Lower leg skin (tissue), 4 donors: ENCODE results near the gene RAD51B. TPM values are rescaled to one million over a fixed set of nuclear protein-coding genes. Genes with fewer than 3 reads are reported as not detected.
A peak's percentile ranks its signal among the peaks of the same experiment; 100 is the strongest.

ENCODE experiments used
- DNase-seq, 2 donors: peaks; one replicate each; pipeline ENCODE4 v3.0.0-alpha.2; 2019; ENCODE audit warnings: low spot score in 2 of 2
- H3K4me3 ChIP-seq: fragments of 200-600 bp; sonication (generic); 2 replicates; pipeline ENCODE4 v1.5.1; 2017; ENCODE audit warnings: mild to moderate bottlenecking, low read depth; ENCODE audit not compliant: poor library complexity, severe bottlenecking
- POLR2A ChIP-seq, 2 donors: fragments of 450-650 bp; IDR thresholded peaks; one replicate each; pipeline ENCODE4 v1.6.1; 2016 to 2017; ENCODE audit warnings: antibody characterized with exemption in 2 of 2, mild to moderate bottlenecking in 1 of 2, moderate library complexity in 1 of 2
- whole genome bisulfite sequencing, 2 donors: methylation state at CpG; one replicate each; pipeline ENCODE4 v1.1.5; 2018; 5-methylcytosine and 5-hydroxymethylcytosine counted together
- intact Hi-C: fragments of 100-400 bp; cut with DNase I; formaldehyde crosslinking; loops from one replicate; pipeline ENCODE4 v1.15.0; 2023; ENCODE audit warnings: low total_unique reads
- total RNA-seq, 4 donors: library from RNA; depleted of rRNA; stranded (reverse); fragments of >200 nt; gene quantifications; one replicate each; pipeline ENCODE4 v1.1.0, GENCODE V29; 2016
- TF ChIP-seq, protein P1 (sequence below), 3 donors: fragments of 450-650 bp; IDR thresholded peaks; one replicate each; pipeline ENCODE4 v1.5.1; 2016; ENCODE audit warnings: antibody characterized with exemption in 3 of 3, mild to moderate bottlenecking in 3 of 3, moderate library complexity in 2 of 3

Gene RAD51B
- total RNA-seq, 4 donors from 2014 or later: 6.1 to 27.2 (median 13.6) TPM

DNA sequence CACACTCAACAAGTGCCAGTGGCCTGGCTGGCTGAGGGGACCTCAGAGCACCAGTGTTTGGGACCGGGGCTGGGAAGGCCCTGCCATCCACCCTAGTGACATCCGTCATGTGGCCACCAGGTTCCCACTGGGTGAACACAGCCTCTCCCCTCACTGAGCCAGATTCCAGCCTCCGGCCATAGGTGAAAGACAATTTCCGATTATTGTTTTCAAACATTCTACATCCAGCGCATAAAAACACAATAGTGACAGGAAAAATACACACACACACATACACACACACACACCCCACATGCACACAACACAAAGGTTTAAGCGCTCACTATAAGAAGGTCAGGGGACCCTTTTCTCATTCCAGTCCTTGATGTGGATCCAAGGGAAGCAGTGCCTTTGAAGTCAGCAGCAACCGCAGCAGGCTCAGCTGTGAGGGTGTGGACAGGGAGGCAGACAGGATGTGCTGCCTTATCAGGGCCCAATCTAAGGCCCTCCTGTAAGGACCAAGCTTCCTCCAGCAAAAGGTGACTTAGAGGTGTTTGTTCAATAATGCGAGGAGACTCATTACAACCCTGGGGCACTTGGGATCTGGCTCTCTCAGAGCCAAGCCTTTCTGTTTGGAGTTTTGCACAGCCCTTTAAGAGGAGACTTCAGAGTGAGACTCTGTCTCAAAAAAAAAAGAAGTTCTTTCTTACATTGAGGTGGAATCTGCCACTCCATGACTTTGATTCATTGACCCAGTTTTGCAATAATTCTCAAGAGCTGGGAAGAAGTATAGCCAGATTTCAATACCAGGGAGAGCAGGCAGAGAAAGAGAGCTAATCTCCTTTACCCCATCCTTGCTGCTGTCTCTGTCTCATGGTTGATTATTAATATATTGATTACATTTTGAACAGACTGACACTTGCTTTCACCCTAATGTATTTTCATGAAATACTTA, 745.5 kb downstream of the RAD51B start:
- peak in 1 of 2 donors; percentile 81 for DNase-seq
- TF ChIP-seq, protein P1, sequence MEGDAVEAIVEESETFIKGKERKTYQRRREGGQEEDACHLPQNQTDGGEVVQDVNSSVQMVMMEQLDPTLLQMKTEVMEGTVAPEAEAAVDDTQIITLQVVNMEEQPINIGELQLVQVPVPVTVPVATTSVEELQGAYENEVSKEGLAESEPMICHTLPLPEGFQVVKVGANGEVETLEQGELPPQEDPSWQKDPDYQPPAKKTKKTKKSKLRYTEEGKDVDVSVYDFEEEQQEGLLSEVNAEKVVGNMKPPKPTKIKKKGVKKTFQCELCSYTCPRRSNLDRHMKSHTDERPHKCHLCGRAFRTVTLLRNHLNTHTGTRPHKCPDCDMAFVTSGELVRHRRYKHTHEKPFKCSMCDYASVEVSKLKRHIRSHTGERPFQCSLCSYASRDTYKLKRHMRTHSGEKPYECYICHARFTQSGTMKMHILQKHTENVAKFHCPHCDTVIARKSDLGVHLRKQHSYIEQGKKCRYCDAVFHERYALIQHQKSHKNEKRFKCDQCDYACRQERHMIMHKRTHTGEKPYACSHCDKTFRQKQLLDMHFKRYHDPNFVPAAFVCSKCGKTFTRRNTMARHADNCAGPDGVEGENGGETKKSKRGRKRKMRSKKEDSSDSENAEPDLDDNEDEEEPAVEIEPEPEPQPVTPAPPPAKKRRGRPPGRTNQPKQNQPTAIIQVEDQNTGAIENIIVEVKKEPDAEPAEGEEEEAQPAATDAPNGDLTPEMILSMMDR (IDR thresholded peaks at IDR 0.05): no peak
- TF ChIP-seq POLR2A (IDR thresholded peaks at IDR 0.05): no peak
- 76% methylated on average over 8 of the region's 8 CpGs for WGBS, 2 donors
- H3K4me3 ChIP-seq: no peak overlapping the region
- intact Hi-C loops: no loop called here

DNA sequence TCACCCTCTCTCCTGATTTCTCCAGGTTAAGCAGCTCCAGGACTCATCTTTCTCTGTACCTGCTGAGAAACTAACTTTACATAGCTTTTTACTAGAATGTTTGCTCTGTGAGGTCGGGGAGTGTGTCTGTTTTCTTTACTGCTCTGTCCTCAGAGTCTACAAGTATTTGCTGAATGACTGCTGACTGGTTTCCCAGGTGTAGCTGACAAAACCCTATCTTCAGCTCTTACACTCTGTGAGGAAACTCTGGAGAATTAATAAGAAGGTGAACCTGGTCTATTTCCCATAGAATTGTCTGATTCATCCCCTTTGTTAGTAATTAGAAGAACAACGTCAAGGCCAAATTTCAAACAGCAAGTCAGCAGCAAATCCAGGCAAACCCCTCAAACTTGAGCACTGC, 746.5 kb downstream of the RAD51B start:
- WGBS, 2 donors: 56 to 63% methylated on average over 2 of the region's 2 CpGs
- intact Hi-C loops: no loop called here
- DNase-seq: no peak
- no peak for TF ChIP-seq POLR2A (IDR thresholded peaks at IDR 0.05)
- TF ChIP-seq, protein P1 (IDR thresholded peaks at IDR 0.05): no peak
- no peak overlapping the region for H3K4me3 ChIP-seq

DNA sequence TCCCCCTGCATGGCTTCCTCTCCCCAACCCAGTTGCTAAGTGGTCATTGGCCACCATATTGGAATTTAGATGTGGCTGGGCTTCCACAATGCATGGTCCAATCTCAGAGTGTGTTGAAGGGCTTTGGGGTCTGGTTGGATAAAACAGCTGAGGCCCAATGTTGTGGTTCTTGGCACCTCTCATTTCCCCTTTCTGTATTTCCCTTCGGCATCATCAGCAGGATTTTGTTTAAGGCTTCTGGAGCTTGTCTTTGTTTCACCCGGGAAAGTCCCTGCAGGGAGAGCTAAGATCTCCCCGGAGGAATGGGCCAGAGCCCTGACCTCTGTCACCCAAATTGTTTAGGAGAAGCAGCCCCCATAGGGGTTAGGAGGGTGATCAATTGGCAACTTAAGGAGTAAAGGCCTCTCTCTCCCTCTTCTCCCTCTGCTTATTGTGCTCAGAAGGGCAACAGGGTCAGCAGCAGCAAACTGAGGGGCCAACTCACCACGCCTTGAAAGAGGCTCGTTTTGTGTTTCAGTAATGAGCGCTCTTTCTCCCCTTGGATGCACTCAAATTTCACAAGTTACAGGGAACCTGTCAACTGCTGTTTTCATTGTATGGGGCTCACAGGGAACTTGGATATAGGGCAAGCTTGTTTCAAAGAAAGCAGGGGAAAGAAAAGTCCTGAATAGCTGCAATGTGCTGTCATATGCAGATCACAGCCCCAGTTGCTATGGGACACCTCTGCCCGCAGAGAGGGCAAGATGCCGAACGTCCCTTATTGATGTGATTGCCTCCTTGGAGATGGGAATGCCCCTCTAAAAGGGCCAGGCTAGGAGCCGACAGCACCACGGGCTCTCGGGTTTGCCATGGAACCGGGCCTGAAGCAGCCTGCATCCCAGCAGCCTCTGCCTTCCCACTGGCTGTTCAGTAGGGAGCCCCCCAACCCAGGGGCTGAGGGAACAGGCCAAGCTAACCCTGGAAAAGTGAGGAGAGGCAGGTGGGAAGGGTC, 749.6 kb downstream of the RAD51B start:
- H3K4me3 ChIP-seq: no peak overlapping the region
- TF ChIP-seq, protein P1 (IDR thresholded peaks at IDR 0.05): no peak
- TF ChIP-seq POLR2A (IDR thresholded peaks at IDR 0.05): no peak
- no peak for DNase-seq
- intact Hi-C loops: no loop called here
- 81 to 88% methylated on average over 13 of the region's 13 CpGs for WGBS, 2 donors

DNA sequence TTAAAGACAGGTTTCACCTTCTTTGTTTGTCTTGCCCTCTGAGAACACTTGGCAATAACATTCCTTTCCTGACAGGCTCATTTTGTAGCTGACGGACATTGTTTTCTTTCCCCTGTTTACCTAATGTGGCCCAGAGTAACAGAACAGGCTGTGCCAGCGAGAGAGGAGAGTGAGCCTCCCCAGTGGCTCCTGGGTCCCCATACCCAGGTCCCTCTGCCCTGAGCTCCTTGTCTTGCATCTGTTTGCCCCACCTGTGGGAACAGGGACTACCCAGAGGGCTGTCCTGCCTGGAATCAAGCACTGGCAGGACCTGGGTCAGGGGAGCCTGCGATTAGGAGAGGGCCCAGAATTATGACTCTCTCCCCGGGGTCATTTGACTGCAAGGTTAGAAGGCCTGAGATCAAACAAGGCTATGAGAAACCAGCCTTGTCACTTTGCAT, 750.4 kb downstream of the RAD51B start:
- no peak overlapping the region for H3K4me3 ChIP-seq
- TF ChIP-seq, protein P1 (IDR thresholded peaks at IDR 0.05): no peak
- no peak for TF ChIP-seq POLR2A (IDR thresholded peaks at IDR 0.05)
- no peak for DNase-seq
- 76 to 81% methylated on average over 4 of the region's 4 CpGs for WGBS, 2 donors
- intact Hi-C loops: no loop called here

DNA sequence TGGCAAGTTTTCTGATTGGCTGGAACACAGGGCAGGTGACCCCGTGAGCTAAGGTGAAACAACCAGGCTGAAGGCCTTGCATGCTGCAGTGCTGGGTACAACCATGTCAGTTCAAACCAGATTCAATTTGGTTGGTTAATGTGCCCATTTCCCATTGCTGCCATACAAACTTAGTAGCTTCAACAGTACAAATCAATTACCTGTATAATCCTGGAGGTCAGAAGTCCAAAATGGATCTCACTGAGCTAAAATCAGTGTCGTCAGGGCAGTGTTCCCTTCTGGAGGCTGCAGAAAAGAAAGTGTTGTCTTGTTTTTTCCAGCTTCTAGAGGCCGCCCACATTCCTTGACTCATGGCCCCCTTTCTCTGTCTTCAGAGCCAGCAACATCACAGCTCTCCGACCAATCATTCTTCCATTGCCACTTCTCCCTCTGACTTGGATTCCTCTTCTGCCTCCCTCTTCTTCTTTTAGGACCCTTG, 751.6 kb downstream of the RAD51B start:
- no peak for TF ChIP-seq POLR2A (IDR thresholded peaks at IDR 0.05)
- TF ChIP-seq, protein P1 (IDR thresholded peaks at IDR 0.05): no peak
- DNase-seq: no peak
- WGBS, 2 donors: 95 to 99% methylated on average over 4 of the region's 4 CpGs
- intact Hi-C loops: no loop called here
- no peak overlapping the region for H3K4me3 ChIP-seq
